ENCODE data around the gene IGSF3.
"Not testable (repeated sequence)": the region's sequence is repeated elsewhere in the genome, so short reads cannot be mapped to it uniquely, and the experiment has no call there.

GRCh38 chr1:116613825-116614224 is 53.7 kb downstream of the IGSF3 start:
- not testable (repeated sequence) for TF ChIP-seq POLR2A, CTCF (IDR thresholded peaks at IDR 0.05)

Measured in testis (tissue), 2 donors.